SK-N-SH treated with all-trans-retinoic acid at 6 μM for 48 hours (cell line): ENCODE measurements around the gene THADA.

Source experiments
- PATZ1 ChIP-seq: fragments of 250-450 bp; sonication (Bioruptor Pico); IDR thresholded peaks from 2 replicates; pipeline ENCODE4 v1.8.0; 2020; ENCODE audit warnings: mild to moderate bottlenecking, moderate library complexity, borderline replicate concordance
- TOX ChIP-seq: fragments of 250-450 bp; sonication (Bioruptor Pico); IDR thresholded peaks from 2 replicates; pipeline ENCODE4 v1.8.0; 2021; ENCODE audit warnings: mild to moderate bottlenecking, moderate library complexity, borderline replicate concordance
- ZC3H10 ChIP-seq: fragments of 250-450 bp; sonication (Bioruptor Pico); IDR thresholded peaks from 2 replicates; pipeline ENCODE4 v1.5.1; 2021; ENCODE audit warnings: mild to moderate bottlenecking, moderate library complexity
- TF ChIP-seq, protein P1 (sequence below): fragments of 250-450 bp; sonication (Bioruptor Pico); IDR thresholded peaks from 2 replicates; pipeline ENCODE4 v1.8.0; 2021; ENCODE audit warnings: low read depth, mild to moderate bottlenecking, moderate library complexity, borderline replicate concordance

DNA sequence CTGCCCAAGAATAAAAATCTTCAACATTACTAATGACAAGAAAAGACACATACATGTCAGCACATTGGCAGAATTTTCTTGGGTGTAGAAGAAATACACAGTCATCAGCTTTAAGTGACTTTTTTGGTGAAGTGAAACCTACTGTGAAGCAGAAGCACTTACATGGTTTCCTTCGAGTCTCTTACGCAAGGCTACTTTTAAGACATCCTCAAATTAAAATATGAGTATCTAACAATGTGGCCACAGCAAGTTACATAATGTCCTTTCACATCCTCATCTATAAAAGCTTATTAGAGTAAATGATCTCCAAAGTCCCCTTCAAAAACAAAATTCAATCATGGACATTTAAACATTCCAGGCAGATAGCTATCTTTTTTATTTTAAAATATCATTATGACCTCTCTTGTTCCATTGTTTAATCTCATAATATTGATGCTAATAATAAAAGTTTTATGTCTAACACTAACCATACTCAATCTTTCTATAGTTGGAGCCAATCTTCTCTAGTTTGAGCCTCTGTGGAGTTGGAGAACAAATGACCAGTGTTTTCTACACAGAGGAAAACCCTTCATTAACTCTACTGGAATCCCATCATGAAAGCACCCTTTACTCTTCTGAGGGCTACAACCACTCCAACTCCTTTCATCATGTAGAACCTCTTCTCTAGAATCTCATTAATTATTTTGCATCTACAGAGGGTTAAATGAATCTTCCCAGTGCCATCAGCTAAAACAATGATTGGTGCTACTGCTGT lies 187.3 kb downstream of the THADA start:
- no peak for TF ChIP-seq ZC3H10
- no peak for TF ChIP-seq PATZ1 (CRISPR knock-in tag)
- no peak for TF ChIP-seq TOX (CRISPR knock-in tag)
- TF ChIP-seq, protein P1, sequence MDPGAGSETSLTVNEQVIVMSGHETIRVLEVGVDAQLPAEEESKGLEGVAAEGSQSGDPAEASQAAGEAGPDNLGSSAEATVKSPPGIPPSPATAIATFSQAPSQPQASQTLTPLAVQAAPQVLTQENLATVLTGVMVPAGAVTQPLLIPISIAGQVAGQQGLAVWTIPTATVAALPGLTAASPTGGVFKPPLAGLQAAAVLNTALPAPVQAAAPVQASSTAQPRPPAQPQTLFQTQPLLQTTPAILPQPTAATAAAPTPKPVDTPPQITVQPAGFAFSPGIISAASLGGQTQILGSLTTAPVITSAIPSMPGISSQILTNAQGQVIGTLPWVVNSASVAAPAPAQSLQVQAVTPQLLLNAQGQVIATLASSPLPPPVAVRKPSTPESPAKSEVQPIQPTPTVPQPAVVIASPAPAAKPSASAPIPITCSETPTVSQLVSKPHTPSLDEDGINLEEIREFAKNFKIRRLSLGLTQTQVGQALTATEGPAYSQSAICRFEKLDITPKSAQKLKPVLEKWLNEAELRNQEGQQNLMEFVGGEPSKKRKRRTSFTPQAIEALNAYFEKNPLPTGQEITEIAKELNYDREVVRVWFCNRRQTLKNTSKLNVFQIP (CRISPR knock-in tag): no peak
